ENCODE results near the gene HAUS7. TPM values are rescaled to one million over a fixed set of nuclear protein-coding genes. Genes with fewer than 3 reads are reported as not detected.

HAUS7 gene
- total RNA-seq, 1 experiment from 2014 or later: 59.9 TPM

GRCh38 chrX:153398275-153398960, 72.0 kb downstream of the HAUS7 start:
- Histone ChIP-seq H3K27me3 (ENCODE audit: control insufficient read depth, insufficient read depth, low read length) (peaks cover 2% of the 10 kb centered on the region; the same call in 1 of the 2 replicates), H3K4me3 (ENCODE audit: low read depth in 2 of 2, low read length in 2 of 2) (no peak overlapping the region), H3K36me3 (ENCODE audit: control insufficient read depth, insufficient read depth, low read length) (no peaks in the 10 kb centered on the region), H3K9me3 (ENCODE audit: control insufficient read depth, insufficient read depth, low read depth, low read length) (no peaks in the 10 kb centered on the region), H3K27ac (ENCODE audit: low read length) (no peak overlapping the region), H3K4me1 (ENCODE audit: control insufficient read depth, insufficient read depth, low read length) (no peaks in the 10 kb centered on the region)
- in situ Hi-C loops (cut with HindIII; ENCODE audit: low pct_unique_long_range_greater_than_20kb, low sequenced_read_pairs): no loop called here
- ATAC-seq (no peak), DNase-seq (ENCODE audit: low read depth, low spot score) (no peak)
- POLR2A ChIA-PET: no interaction called here
- no TSS peak for BruUV-seq (replicated peaks)
- CTCF ChIA-PET: interaction anchor here (0.5 to 0.8 kb wide), 3 partner anchors 72 to 266 kb away, joined by 4 to 10 read pairs (median 5); no protein-coding TSS in a partner anchor
- intact Hi-C loops (cut with micrococcal nuclease; ENCODE audit: unreplicated experiment): no loop called here
- TF ChIP-seq CTCF (IDR thresholded peaks at IDR 0.05): no peak
- TF ChIP-seq SIN3A (IDR thresholded peaks at IDR 0.05; ENCODE audit: borderline replicate concordance, insufficient read depth, low read depth, low read length): no peak
- TF ChIP-seq POLR2AphosphoS5 (IDR thresholded peaks at IDR 0.05; ENCODE audit: low read depth, low read length): no peak
- no peak for TF ChIP-seq REST (IDR thresholded peaks at IDR 0.05; ENCODE audit: insufficient read depth in 1 of 2, low read depth in 2 of 2, low read length in 1 of 2)
- no peak for TF ChIP-seq TCF7L2 (IDR thresholded peaks at IDR 0.05; ENCODE audit: low read depth, low read length)

Other genes starting within 250 kb of the HAUS7 start
- not detected for gene PNMA6F, start 148.8 kb downstream of the HAUS7 start, total RNA-seq (2021; ENCODE audit: unreplicated experiment)
- gene ZNF275, start 136.4 kb downstream of the HAUS7 start, total RNA-seq (2021; ENCODE audit: unreplicated experiment): 5.0 TPM
- gene PNMA6E, start 69.2 kb downstream of the HAUS7 start, total RNA-seq (2021; ENCODE audit: unreplicated experiment): not detected
- gene ZFP92, start 59.1 kb downstream of the HAUS7 start, total RNA-seq (2021; ENCODE audit: unreplicated experiment): 0.90 TPM
- 2.4 TPM for gene TREX2, start 24.5 kb downstream of the HAUS7 start, total RNA-seq (2021; ENCODE audit: unreplicated experiment)
- 2.9 TPM for gene BGN, start 24.4 kb upstream of the HAUS7 start, total RNA-seq (2021; ENCODE audit: unreplicated experiment)
- gene ATP2B3, start 47.1 kb upstream of the HAUS7 start, total RNA-seq (2021; ENCODE audit: unreplicated experiment): 0.21 TPM
- gene CCNQ, start 128.6 kb upstream of the HAUS7 start, total RNA-seq (2021; ENCODE audit: unreplicated experiment): 42.1 TPM
- gene DUSP9, start 176.6 kb upstream of the HAUS7 start, total RNA-seq (2021; ENCODE audit: unreplicated experiment): 7.1 TPM
- gene PNCK, start 203.2 kb upstream of the HAUS7 start, total RNA-seq (2021; ENCODE audit: unreplicated experiment): 2.3 TPM
- 125 TPM for gene SLC6A8, start 217.3 kb upstream of the HAUS7 start, total RNA-seq (2021; ENCODE audit: unreplicated experiment)